Esophagus mucosa (tissue), 1 donor: ENCODE data around the gene HNRNPUL2. TPM values are rescaled to one million over a fixed set of nuclear protein-coding genes. Genes with fewer than 3 reads are reported as not detected.
A peak's percentile ranks its signal among the peaks of the same experiment; 100 is the strongest.
"Not testable (repeated sequence)": the region's sequence is repeated elsewhere in the genome, so short reads cannot be mapped to it uniquely, and the experiment has no call there.

Source experiments
- ATAC-seq: fragments of 200-7000 bp; cut with Tn5 transposase; one replicate; pipeline ENCODE4 v1.9.1; 2020
- total RNA-seq: library from RNA; stranded (reverse); gene quantifications from one replicate; pipeline ENCODE4 v1.2.4, GENCODE V29; 2023
- donor health status: DM: yes; HTN: yes; CAD: no.

The HNRNPUL2 gene
- total RNA-seq: 29.5 TPM

DNA sequence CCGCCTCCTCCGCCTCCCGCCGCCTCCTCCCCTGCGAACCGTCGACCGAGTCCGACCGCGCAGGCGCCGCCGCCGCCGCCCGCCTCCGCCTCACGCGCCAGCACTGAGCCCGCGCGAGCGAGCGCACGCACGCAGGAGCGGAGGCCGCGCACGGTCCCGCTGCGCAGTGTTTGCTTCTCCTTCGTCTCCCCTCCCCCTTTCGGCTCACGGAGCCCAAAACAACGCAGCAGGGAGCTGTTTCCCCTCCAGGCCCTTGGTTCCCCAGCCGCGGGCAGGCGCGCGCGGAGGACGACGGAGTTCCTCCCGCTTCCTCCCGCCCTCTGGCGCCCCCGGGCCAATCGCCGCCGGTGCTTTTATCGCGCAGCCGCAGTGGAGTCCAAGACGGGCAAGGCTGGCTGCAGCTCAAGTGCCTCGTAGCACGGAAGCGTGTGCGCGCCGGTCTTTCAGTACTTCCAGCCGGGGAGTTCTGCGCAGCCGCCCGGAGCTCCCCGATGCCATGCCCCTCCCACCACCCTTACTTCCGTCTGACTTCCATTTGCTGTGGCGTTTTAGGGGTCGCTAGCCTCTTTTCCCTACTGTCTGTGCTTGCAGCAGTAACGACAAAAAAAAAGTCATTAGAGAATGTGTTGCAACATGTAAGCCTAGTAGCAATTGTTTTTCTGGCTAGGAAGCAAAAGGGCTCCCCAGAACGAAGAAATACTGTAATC lies at the start of gene HNRNPUL2:
TSS of gene HNRNPUL2 (minus strand) at position 293 of the 707 bp plus-strand sequence. CDS start 301 bp downstream, outside the sequence.
- peak; percentile 94 for ATAC-seq

GRCh38 chr11:62775646-62776045 lies 48.4 kb upstream of the HNRNPUL2 start:
- no peak for ATAC-seq

- peak; percentile 55 for ATAC-seq
Observed at GRCh38 chr11:62774407-62774806, 47.1 kb upstream of the HNRNPUL2 start.

- ATAC-seq: peak; percentile 96
Observed at GRCh38 chr11:62771144-62772021, 44.1 kb upstream of the HNRNPUL2 start, which contains the start of gene TAF6L. Gene TAF6L (plus strand): TSS chr11:62771396. CDS start chr11:62775784, 4,388 bp downstream.

- ATAC-seq: peak; percentile 5
Observed at GRCh38 chr11:62770778-62771143, 43.5 kb upstream of the HNRNPUL2 start.

DNA sequence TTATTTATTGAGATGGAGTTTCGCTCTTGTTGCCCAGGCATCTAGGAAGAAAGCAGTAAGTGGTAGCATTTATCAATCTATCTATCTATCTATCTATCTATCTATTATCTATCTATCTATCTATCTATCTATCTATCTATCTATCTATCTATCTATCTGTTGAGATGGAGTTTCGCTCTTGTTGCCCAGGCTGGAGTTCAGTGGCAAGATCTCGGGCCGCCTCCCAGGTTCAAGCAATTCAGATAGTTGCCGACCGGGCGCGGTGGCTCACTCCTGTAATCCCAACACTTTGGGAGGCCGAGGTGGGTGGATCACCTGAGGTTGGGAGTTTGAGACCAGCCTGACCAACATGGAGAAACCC lies 33.6 kb upstream of the HNRNPUL2 start:
- ATAC-seq: not testable (repeated sequence)

DNA sequence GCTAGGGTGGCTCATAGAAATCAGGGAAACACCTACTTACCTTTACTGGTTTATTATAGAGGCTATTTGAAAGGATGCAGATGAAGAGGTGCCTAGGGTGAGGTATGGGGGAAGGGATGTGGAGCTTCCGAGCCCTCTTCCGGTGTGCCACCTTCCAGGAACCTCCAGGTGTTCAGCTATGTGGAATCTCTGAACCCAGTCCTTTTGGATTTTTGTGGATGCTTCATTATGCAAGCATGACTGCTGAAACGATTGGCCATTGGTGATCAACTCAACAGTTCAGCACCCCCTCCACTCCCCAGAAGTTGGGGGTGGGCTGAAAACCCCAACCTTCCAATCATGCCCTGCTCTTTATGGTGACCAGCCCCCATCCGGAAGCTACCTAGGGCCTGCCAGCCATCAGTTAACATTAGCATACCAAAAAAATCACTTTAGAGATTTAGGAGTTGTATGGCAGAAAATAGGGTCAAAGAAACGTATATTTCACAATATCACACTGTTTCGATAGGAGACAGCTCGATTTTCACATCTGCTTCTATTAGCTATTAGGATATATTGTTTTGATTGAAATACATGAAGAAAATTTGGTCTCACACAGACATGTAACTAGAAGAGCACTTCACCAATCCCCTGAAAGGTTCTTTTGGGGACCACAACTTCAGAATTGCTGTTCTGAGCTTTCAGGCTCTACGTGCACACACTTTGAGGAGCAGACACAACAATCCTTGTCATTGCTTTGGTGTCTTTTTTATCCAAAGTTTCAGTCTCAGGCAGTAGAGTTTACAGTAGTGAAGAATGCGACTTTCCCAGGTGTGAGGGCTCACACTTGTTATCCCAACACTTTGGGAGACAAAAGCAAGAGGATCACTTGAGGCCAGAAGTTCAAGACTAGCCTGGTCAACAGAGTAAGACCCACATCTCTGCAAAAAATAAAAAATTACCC lies 30.9 kb upstream of the HNRNPUL2 start:
- ATAC-seq: no peak

DNA sequence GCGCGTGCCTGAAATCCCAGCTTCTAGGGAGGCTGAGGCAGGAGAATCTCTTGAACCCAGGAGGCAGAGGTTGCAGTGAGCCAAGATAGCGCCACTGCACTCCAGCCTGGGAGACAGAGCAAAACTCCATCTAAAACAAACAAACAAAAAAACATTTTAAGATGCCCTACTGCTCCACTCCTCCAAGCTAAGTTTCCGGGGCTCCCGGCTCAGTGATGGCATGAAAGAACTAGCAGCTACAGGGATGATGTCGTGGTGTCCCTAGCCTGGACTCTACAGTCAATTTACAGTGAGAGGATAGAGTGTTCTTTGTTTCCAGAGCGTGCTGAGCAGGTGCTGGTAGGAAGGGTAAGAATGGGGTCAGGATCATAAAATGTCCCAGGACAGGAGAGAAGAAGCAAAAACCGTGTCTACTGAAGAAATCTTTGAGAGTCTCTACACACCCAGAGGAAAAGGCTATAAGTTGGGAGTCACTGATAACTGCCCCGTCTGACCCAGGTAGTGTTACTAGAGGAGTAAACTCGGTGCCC lies 27.9 kb upstream of the HNRNPUL2 start:
- no peak for ATAC-seq

- ATAC-seq: peak; percentile 98
Observed at GRCh38 chr11:62753736-62754603, 26.7 kb upstream of the HNRNPUL2 start, which contains the start of gene ZBTB3. Gene ZBTB3 (minus strand): TSS chr11:62754160. CDS start chr11:62753664, 496 bp downstream.

DNA sequence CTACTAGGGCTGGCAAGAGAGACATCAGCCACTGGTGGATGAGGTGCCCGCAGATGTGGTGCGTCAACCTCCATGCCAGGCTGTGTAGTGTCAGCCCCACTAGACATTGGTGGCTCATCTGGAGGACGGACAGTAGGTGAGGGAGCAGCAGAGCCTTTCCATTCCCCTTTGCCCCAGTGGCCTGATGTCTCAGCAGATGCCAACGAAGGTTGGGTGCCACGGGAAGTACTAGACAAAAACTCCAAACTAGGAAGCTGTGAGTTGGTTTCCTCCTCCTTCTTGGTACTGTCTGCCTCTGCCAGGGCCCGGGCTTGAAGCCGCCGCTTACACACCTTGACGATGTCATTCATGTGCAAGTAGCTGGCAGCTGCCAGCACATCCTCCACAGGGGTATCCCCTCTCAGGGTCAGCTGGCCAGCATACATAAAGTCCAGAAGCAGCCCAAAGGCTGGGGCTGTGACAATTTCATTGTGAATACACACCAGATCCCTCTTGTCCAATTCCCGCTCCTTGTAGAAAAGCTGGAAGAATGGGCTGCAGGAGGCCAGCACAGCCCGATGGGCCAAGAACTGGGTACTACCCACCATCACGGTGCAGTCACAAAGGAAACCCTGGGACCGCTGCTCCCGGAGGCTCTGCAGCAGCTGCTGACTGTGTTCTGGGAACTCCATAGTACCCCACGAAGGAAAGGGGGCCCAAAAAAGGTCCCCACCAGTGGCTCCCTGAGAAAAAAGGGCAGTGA lies 25.9 kb upstream of the HNRNPUL2 start:
- ATAC-seq: peak; percentile 1

DNA sequence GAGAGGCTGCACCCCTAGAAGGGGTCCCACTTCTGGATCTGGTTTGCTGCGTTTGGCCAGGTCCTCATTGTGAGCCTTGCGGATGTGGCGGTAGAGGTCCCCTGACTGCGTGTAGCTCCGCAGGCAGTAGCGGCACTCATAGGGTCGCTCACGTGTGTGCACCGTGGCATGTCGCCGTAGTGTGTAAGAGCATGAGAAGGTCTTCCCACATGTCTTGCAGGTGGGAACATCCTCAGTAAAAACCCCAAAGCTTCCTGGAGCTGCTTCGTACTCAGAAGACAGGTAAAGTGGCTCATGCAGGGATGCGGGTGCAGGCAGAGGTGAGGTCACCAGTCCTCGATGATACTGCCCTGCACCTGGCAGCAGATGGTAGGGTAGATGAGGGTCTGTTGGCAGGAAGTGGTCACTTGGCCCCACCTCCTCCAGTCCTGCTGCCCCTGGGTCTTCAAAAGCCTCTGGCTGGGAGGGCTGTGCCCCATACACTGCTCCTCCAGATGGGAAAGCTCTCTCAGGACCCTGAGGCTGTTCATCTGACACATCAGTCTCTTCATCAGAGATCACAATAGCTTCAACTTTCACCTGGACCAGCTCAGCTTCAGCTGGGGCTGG lies 25.0 kb upstream of the HNRNPUL2 start:
- no peak for ATAC-seq

- not testable (repeated sequence) for ATAC-seq
Observed at GRCh38 chr11:62749931-62750330, 22.7 kb upstream of the HNRNPUL2 start.

DNA sequence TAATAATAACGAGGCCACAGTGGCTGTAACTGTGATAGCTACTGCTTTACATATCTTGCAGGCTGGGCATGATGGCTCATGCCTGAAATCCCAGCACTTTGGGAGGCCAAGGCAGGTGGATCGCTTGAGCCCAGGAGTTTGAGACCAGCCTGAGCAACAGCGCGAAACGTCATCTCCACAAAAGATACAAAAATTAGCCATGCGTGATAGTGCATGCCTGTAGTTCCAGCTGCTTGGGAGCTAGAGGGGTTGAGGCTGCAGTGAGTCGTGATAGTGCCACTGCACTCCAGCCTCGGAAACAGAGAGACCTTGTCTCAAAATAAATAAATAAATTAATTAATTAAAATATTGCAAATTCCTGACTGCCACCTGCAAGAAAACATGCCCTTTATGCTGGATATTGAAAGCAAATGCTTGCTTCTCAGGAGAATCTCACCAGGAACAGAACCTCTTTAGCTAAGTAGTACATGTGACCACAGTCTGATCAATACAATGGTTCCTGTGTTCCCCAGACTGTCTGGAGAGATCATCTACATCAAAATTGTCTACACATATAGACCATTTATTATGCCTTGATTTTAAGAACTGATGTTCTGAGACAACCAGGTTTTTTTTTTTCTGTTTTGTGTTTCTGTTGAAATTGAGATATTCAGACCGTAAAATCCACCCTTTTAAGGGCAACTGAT lies 20.4 kb upstream of the HNRNPUL2 start:
- no peak for ATAC-seq

GRCh38 chr11:62737196-62737595 lies 9.9 kb upstream of the HNRNPUL2 start:
- no peak for ATAC-seq

DNA sequence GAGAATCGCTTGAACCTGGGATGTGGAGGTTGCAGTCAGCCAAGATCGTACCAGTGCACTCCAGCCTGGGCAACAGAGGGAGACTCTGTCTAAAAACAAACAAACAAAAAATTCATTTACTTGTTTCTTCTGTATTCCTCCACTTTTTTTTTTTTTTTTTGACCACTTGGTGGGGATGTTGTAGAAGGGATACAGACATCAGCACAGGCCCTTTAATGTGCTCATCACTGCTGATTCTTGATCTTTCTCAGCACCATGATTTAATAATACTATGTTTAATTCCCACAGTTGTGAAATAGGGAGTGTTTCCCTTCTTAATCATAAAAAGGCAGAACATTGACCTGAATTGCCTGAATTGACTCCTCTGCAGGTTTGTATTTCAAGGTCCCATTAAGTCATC lies 5.6 kb upstream of the HNRNPUL2 start:
- ATAC-seq: peak; percentile 35

DNA sequence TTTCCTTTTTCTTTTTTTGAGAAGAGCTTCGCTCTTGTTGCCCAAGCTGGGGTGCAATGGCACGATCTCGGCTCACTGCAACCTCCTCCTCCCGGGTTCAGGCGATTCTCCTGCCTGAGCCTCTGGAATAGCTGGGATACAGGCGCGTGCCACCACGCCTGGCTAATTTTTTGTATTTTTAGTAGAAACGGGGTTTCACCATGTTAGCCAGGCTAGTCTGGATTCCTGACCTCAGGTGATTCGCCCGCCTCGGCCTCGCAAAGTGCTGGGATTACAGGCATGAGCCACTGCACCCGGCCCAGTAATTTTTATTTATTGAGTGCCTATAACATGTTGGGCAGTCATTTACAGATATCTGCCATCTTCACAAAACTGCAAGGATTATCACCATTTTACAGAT lies 2.8 kb upstream of the HNRNPUL2 start:
- ATAC-seq: not testable (repeated sequence)

DNA sequence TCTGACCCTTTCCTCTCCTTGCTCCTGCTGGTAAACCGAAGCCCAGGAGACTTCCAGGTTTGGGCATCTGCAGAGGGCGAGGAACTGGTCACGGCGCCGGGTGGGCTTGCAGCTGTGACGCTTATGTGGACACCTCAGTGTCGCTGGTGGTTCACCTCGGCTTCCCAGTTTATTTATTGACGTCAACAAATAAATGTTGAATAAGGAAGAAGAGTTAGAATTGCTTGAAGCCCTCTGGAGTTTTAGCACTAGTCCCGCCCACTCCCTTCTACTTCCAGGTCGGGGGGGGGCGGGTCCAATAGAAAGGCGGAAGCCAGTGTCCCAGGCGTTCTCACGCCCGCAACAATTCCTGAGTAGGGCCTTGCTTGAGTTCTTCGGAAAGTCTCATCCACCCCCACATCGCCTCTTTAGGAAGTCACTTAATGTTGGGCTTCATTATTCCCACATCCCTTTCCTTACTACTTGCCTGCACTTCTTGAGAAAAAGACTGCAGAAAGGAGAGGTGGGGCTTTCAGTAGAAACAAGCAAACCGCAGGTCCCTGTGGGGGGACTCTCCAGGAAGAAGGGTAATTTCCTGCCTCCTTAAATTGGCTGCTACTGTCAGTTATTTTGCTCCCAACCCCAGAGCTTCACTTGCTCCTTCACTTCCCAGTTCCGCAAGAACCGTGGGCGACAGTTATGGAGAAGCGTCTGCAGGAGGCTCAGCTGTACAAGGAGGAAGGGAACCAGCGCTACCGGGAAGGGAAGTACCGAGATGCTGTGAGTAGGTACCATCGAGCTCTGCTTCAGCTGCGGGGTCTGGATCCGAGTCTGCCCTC lies 1.1 kb upstream of the HNRNPUL2 start, which contains the start of gene TTC9C:
TSS of gene TTC9C (plus strand) at position 316 of the 818 bp plus-strand sequence. CDS start at position 679, 363 bp downstream.
- peak; percentile 55 for ATAC-seq

- peak; percentile 74 for ATAC-seq
Observed at GRCh38 chr11:62727872-62728170, 564 bp upstream of the HNRNPUL2 start.

- ATAC-seq: peak; percentile 22
Observed at GRCh38 chr11:62726915-62727164, 417 bp downstream of the HNRNPUL2 start.
